Mammary epithelial cell (primary cell): Measurements from ENCODE around the gene SGSM2.

Experiments used
- CTCF ChIP-seq, 2 donors: IDR thresholded peaks in 1 of 2; conservative IDR thresholded peaks in 1 of 2; 2 replicates each; pipeline ENCODE4 v1.5.1; 2011 to 2012; ENCODE audit warnings: inconsistent platforms in 2 of 2, low read length in 2 of 2, mild to moderate bottlenecking in 2 of 2, control low read depth in 1 of 2, low read depth in 1 of 2; ENCODE audit not compliant: insufficient read depth in 1 of 2; ENCODE audit errors: extremely low read depth in 1 of 2
- EZH2 ChIP-seq: IDR thresholded peaks from 2 replicates; pipeline ENCODE4 v1.6.1; 2012; ENCODE audit warnings: low read length, inconsistent platforms, borderline replicate concordance

DNA sequence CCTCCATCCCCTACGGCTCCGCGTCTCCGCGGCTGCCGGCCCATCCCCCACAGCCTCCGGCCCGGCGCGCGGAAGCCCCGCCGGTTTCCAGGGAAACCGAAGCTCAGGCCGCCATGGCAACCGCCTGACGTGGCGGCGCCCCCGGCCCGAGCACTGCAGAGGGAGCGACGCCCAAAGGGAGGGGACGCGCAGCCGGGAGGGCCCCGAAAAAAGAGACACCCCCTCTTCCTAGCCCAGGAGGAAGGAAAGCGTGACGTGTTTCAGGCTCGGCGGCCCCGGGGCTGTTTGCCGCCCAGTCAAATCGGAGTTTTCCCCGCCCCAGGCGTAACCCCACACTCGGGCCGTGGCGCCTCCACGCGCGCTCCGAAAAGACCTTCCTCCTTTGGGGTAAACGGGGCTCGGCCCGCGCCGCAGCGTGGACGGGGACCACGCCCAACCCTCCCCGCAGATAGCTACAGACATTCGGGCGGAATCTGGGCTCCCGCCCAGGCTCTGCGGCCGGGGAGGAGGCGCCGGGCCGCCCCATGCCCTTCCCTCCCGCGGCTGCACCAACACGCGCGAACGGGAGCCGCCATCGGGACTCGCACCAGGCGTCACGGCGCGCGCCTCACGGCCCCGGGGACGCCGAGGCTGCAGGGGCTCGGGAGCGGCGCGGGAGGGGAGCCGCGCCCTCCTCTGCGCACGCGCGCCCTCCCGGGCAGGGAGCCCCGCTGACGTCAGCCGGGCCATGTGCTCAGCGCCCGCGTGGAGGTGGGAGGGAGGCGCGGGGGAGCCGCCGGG, 56.1 kb downstream of the SGSM2 start:
- TF ChIP-seq CTCF (conservative IDR thresholded peaks at IDR 0.05 in 1 of 2, IDR thresholded peaks at IDR 0.05 in 1 of 2; ENCODE audit: extremely low read depth in 1 of 2, insufficient read depth in 1 of 2, low read depth in 1 of 2, low read length in 2 of 2) (no peak), EZH2 (no peak)
